HL-60 (cell line): ENCODE measurements around the gene BLOC1S1.

Experiments used
- GABPA ChIP-seq: IDR thresholded peaks from 2 replicates; pipeline ENCODE4 v1.6.1; 2012; ENCODE audit warnings: low read depth
- POLR2AphosphoS5 ChIP-seq: IDR thresholded peaks from 2 replicates; pipeline ENCODE4 v1.6.1; 2012; ENCODE audit warnings: low read depth
- SPI1 ChIP-seq: IDR thresholded peaks from 2 replicates; pipeline ENCODE4 v1.6.1; 2012; ENCODE audit warnings: low read depth, mild to moderate bottlenecking, borderline replicate concordance
- TF ChIP-seq, protein P1 (sequence below): IDR thresholded peaks from one replicate; pipeline ENCODE4 v1.5.1; 2011; ENCODE audit warnings: low read length, control low read depth, inconsistent platforms; ENCODE audit not compliant: insufficient read depth
- TF ChIP-seq, protein P2 (sequence below): IDR thresholded peaks from 2 replicates; pipeline ENCODE4 v1.6.1; 2012; ENCODE audit warnings: low read depth; ENCODE audit not compliant: insufficient replicate concordance

DNA sequence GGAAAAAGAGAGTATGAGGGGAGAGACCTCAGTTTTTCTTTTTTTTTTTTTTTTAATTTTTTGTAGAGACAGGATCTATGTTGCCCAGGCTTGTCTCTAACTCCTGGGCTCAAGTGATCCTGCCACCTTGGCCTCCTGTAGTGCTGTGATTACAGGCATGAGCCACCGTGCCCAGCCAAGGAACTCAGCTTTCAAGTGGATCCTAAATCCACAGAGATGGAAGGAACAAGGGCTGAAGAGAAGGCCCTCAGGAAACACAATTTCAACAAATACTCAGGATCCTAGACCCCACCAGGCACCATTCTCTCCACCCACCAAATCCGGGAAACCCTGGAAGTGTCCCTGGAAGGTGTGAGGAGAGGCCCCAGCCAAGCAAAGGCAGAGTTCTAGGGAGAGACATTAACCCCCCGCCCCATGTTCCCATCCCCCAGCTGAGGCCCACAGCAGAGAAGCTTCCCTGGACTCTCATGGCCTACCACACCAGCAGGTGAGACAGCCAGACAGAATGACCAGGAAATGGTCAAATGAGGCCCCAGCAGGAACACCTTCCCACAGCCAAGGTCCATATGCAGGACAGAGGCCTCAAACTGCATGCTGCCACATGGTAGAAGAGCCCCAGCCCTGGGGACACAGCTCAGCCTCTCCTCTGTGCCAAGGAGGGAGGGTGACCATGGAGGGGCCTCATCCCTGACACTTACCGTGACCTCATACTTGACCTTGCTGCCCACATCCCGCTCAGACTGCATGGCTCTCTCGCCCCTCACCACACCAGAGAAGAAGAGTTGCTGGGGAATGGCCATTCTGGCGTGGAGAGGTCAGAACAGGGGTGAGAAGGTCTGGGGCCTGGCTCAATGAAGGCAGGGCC, 22.3 kb upstream of the BLOC1S1 start:
- TF ChIP-seq, protein P1, sequence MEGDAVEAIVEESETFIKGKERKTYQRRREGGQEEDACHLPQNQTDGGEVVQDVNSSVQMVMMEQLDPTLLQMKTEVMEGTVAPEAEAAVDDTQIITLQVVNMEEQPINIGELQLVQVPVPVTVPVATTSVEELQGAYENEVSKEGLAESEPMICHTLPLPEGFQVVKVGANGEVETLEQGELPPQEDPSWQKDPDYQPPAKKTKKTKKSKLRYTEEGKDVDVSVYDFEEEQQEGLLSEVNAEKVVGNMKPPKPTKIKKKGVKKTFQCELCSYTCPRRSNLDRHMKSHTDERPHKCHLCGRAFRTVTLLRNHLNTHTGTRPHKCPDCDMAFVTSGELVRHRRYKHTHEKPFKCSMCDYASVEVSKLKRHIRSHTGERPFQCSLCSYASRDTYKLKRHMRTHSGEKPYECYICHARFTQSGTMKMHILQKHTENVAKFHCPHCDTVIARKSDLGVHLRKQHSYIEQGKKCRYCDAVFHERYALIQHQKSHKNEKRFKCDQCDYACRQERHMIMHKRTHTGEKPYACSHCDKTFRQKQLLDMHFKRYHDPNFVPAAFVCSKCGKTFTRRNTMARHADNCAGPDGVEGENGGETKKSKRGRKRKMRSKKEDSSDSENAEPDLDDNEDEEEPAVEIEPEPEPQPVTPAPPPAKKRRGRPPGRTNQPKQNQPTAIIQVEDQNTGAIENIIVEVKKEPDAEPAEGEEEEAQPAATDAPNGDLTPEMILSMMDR: no peak
- TF ChIP-seq, protein P2, sequence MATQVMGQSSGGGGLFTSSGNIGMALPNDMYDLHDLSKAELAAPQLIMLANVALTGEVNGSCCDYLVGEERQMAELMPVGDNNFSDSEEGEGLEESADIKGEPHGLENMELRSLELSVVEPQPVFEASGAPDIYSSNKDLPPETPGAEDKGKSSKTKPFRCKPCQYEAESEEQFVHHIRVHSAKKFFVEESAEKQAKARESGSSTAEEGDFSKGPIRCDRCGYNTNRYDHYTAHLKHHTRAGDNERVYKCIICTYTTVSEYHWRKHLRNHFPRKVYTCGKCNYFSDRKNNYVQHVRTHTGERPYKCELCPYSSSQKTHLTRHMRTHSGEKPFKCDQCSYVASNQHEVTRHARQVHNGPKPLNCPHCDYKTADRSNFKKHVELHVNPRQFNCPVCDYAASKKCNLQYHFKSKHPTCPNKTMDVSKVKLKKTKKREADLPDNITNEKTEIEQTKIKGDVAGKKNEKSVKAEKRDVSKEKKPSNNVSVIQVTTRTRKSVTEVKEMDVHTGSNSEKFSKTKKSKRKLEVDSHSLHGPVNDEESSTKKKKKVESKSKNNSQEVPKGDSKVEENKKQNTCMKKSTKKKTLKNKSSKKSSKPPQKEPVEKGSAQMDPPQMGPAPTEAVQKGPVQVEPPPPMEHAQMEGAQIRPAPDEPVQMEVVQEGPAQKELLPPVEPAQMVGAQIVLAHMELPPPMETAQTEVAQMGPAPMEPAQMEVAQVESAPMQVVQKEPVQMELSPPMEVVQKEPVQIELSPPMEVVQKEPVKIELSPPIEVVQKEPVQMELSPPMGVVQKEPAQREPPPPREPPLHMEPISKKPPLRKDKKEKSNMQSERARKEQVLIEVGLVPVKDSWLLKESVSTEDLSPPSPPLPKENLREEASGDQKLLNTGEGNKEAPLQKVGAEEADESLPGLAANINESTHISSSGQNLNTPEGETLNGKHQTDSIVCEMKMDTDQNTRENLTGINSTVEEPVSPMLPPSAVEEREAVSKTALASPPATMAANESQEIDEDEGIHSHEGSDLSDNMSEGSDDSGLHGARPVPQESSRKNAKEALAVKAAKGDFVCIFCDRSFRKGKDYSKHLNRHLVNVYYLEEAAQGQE: no peak
- no peak for TF ChIP-seq GABPA
- no peak for TF ChIP-seq POLR2AphosphoS5
- TF ChIP-seq SPI1: no peak
